PC-3 (cell line): Measurements from ENCODE around the gene CIAO1.

Experiments used
- EZH2 ChIP-seq: fragments of 300-600 bp; sonication (generic); IDR thresholded peaks from one replicate; pipeline ENCODE4 v1.6.1; 2017; ENCODE audit warnings: antibody characterized with exemption, mild to moderate bottlenecking, low read length; ENCODE audit not compliant: unreplicated experiment
- TF ChIP-seq, protein P1 (sequence below): fragments of 300-600 bp; sonication (generic); conservative IDR thresholded peaks from 2 replicates; pipeline ENCODE4 v1.5.1; 2017; ENCODE audit warnings: antibody characterized with exemption, low read depth, mild to moderate bottlenecking, low read length

DNA sequence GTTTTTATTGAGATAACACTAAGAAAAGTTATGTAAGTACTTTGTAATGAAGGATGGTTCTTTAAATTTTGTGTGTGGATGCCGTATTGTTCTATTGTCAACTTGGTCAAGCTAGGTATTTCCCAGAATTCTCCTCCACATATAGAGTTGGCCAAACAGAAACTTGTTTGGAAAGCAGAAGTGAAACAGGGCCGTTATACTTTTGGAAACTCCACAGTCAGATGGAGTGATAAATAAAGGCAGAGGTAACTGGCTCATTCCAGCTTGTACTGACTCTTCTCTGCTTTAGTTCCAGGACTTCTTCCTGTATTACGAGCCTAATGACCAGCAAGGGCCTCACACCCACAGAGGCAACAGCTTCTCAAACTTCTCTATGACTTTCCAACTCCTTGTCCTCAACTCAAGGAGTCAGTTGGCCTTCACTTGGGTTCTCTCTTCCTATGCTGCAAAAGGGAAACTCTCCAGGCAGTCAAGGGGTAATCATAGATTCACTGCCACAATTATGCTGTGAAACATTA is 41.0 kb upstream of the CIAO1 start:
- TF ChIP-seq, protein P1, sequence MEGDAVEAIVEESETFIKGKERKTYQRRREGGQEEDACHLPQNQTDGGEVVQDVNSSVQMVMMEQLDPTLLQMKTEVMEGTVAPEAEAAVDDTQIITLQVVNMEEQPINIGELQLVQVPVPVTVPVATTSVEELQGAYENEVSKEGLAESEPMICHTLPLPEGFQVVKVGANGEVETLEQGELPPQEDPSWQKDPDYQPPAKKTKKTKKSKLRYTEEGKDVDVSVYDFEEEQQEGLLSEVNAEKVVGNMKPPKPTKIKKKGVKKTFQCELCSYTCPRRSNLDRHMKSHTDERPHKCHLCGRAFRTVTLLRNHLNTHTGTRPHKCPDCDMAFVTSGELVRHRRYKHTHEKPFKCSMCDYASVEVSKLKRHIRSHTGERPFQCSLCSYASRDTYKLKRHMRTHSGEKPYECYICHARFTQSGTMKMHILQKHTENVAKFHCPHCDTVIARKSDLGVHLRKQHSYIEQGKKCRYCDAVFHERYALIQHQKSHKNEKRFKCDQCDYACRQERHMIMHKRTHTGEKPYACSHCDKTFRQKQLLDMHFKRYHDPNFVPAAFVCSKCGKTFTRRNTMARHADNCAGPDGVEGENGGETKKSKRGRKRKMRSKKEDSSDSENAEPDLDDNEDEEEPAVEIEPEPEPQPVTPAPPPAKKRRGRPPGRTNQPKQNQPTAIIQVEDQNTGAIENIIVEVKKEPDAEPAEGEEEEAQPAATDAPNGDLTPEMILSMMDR, result no peak
- no peak for TF ChIP-seq EZH2
